H1 (cell line): ENCODE data around the gene TMEM116.

Source experiments
- POLR2A ChIP-seq, 2 experiments: IDR thresholded peaks; 1 replicate in 1 of 2; 2 replicates in 1 of 2; pipeline ENCODE4 v1.6.1; 2011; ENCODE audit warnings: low read depth in 2 of 2, low read length in 2 of 2, mild to moderate bottlenecking in 2 of 2; ENCODE audit errors: control extremely low read depth in 1 of 2
- POLR2AphosphoS5 ChIP-seq: IDR thresholded peaks from 2 replicates; pipeline ENCODE4 v1.6.1; 2011; ENCODE audit warnings: low read depth, low read length

DNA sequence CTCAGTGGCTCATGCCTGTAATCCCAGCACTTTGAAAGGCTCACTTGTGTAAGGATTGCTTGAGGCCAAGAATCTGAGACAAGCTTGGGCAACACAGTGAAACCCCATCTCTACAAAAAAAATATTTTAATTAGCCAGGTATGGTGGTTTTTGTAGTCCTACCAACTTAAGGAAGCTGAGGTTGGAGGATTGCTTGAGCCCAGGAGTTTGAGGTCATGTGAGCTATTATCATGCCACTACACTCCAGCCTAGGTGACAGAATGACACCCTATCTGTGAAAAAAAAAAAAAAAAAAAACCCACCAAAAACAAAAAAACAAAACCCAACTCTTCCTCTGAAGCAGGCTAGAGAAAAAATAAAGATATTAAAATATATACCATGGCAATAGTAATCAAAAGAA, 41.2 kb downstream of the TMEM116 start:
- TF ChIP-seq POLR2A (IDR thresholded peaks at IDR 0.05; ENCODE audit: control extremely low read depth in 1 of 2, low read depth in 2 of 2, low read length in 2 of 2) (no peak), POLR2AphosphoS5 (no peak)
